ENCODE data around the gene PON2.

PON2 gene

DNA sequence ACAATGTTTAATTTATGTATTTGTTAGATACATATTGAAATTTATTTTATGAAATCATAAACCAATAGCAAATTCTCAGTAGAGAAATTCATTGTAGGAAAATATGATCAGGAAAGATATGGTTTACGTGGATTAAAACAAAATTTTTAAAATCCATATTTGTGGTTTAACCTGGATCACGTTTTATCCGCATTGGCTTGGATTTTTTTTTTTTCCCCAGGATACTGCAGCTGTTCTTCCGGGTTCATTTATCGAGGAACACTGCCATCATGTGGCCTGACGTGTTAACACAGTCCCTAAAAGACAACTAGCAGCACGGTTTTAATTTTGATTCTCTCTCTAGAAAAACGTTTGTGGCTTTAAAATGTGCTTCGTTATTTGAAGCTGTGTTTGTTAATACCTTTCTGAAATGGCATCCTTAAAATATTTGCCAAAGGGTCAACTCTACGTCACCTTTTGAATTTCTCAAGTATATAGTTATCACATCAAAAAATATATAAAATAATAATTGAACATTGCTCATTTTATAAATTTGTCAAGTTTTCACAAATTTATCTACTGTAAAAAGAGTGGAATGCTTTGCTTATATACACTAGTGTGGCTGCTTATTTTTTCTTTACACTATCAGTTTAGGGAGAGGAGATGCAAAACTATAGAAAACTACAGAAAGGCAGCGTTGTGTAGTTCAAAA, 42.2 kb upstream of the PON2 start:
- no peak overlapping the region for H3K4me3 ChIP-seq (ENCODE audit: control insufficient read depth, low read depth, low read length)
- DNase-seq (ENCODE audit: low read depth) = no peak
- peak; percentile 71 for TF ChIP-seq CTCF (IDR thresholded peaks at IDR 0.05; ENCODE audit: control insufficient read depth, insufficient read depth, low read depth, low read length, missing control alignments)

GRCh38 chr7:95476072-95476847, 41.4 kb upstream of the PON2 start:
- DNase-seq (ENCODE audit: low read depth) = no peak
- no peak overlapping the region for H3K4me3 ChIP-seq (ENCODE audit: control insufficient read depth, low read depth, low read length)
- no peak for TF ChIP-seq CTCF (IDR thresholded peaks at IDR 0.05; ENCODE audit: control insufficient read depth, insufficient read depth, low read depth, low read length, missing control alignments)

DNA sequence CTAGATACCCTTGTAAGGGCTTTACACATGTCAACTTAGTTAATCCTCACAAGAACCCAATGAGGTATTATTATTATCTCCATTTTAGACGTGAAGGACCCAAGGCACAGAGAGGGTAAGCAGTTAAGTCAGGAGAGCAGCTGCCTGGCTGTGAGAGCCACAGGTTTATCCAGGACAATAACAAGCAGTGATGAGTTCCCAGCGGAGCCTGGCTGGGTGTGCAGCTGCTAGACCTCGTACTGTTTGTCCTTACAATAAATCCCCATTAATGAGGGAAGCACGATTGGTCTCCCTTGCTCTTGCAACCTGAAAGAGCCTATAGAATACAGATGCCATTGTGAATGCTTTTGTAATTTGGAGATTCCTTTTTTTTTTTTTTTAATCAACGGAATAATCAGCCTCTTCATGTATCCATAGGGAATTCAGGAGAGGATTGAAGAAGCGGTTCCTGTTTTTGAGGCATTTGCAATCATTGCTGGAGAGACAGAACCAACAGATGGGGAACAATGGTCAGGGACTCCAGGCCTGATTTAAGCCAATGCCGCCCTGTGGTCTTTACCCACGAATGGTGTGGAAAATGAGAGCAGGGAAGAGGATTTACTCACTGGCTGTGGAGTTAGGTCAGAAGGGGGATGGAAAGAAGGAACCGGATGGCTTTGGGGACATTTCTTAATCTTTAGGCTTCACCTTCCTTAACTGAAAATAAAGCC, 38.6 kb upstream of the PON2 start:
- TF ChIP-seq CTCF (IDR thresholded peaks at IDR 0.05; ENCODE audit: control insufficient read depth, insufficient read depth, low read depth, low read length, missing control alignments) = no peak
- DNase-seq (ENCODE audit: low read depth) = no peak
- H3K4me3 ChIP-seq (ENCODE audit: control insufficient read depth, low read depth, low read length) = no peak overlapping the region

GRCh38 chr7:95472581-95473161, 37.8 kb upstream of the PON2 start:
- no peak overlapping the region for H3K4me3 ChIP-seq (ENCODE audit: control insufficient read depth, low read depth, low read length)
- no peak for TF ChIP-seq CTCF (IDR thresholded peaks at IDR 0.05; ENCODE audit: control insufficient read depth, insufficient read depth, low read depth, low read length, missing control alignments)
- DNase-seq (ENCODE audit: low read depth) = peak; percentile 5

- H3K4me3 ChIP-seq (ENCODE audit: control insufficient read depth, low read depth, low read length) = no peak overlapping the region
- TF ChIP-seq CTCF (IDR thresholded peaks at IDR 0.05; ENCODE audit: control insufficient read depth, insufficient read depth, low read depth, low read length, missing control alignments) = no peak
- DNase-seq (ENCODE audit: low read depth) = no peak
Observed at GRCh38 chr7:95471071-95471470, 36.2 kb upstream of the PON2 start.

DNA sequence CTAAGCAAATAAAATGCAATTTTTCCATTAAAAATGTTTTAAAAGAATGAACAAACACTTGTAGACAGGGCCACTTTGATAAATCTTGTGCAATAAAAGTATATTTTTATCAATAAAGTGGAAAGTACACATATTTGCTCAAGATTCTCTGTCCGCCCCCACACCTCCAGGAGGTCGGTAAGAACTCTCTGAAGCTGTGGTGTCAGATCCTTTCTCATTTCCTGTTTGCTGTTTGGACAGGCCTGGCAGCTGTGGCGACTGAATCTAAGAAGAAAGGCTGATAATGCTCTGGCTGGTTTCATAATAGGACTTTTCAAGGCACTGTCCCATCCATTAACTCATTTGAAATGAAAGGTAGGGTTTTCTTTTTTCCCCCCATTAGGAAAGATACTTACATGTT, 35.6 kb upstream of the PON2 start:
- no peak for TF ChIP-seq CTCF (IDR thresholded peaks at IDR 0.05; ENCODE audit: control insufficient read depth, insufficient read depth, low read depth, low read length, missing control alignments)
- no peak overlapping the region for H3K4me3 ChIP-seq (ENCODE audit: control insufficient read depth, low read depth, low read length)
- peak; percentile 3 for DNase-seq (ENCODE audit: low read depth)

Measured in AG09309 (cell line).